Measurements from ENCODE around the gene GPR3. TPM values are rescaled to one million over a fixed set of nuclear protein-coding genes. Genes with fewer than 3 reads are reported as not detected.
A peak's percentile ranks its signal among the peaks of the same experiment; 100 is the strongest.

The GPR3 gene, protein sequence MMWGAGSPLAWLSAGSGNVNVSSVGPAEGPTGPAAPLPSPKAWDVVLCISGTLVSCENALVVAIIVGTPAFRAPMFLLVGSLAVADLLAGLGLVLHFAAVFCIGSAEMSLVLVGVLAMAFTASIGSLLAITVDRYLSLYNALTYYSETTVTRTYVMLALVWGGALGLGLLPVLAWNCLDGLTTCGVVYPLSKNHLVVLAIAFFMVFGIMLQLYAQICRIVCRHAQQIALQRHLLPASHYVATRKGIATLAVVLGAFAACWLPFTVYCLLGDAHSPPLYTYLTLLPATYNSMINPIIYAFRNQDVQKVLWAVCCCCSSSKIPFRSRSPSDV
- polyA plus RNA-seq (ENCODE audit: insufficient read depth in 1 of 5, insufficient read length in 5 of 5, low replicate concordance in 1 of 5), result 1 to 10 TPM in 3 of 5 donors, under 1 TPM in 2; 0.59 to 1.7 (median 1.1) TPM
- long read RNA-seq, donor 1, result 0 reads
- long read RNA-seq, donor 2, partial matches to known transcripts, result 0 of 1 reads
- long read RNA-seq, donor 2, other reads (novel, unspliced or antisense), result 0 of 1 reads
- long read RNA-seq, donor 3, result 0 reads
- long read RNA-seq, donor 4, partial matches to known transcripts, result 177 of 177 reads
- long read RNA-seq, donor 4, other reads (novel, unspliced or antisense), result 0 of 177 reads
- long read RNA-seq, donor 5, result 0 reads
- long read RNA-seq, donor 6, result 0 reads
- long read RNA-seq, donor 7, partial matches to known transcripts, result 0 of 3 reads
- long read RNA-seq, donor 7, other reads (novel, unspliced or antisense), result 0 of 3 reads
- long read RNA-seq, donor 8, result 0 reads

DNA sequence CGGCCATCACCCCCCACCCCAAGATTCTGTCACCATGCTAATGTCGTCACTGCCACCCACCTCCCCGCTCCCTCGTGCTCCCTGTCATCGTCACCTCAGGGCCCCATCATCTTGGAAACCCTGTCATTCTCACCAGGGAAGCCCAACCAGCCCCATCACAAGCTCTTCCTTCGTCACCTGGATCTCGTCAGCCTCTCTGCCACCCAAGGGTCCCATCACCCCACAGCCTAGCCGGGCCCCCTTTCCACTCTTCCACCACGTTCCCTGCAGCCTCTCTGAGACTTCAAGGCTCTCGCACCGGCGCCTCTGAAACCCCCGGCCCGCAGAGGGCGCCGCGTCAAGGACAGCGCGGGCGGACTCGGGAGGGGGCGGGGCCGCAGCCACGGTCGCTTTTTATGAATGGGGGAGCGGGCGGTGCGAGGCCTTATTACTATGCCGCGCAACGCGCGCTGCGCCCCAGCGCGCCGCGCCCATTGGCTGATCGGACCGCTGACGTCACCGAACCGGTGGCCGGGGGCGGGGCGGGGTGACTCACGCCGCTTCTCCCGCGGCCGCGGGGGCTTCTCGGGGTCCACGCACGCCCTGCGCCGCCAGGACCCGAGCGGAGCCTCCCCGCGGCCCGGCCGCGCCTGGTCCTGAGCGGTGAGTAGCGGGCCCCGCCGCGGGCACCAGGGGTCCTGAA, at the start of gene GPR3:
Gene GPR3, plus strand, starts transcription at position 527 of the 682 bp plus-strand sequence. CDS start 1,177 bp downstream, outside the sequence.
- peak; percentile 78 to 81 for DNase-seq

GRCh38 chr1:27342778-27343638, 49.4 kb upstream of the GPR3 start:
- no peak for DNase-seq

- no peak for DNase-seq
Observed at GRCh38 chr1:27343639-27344025, 48.8 kb upstream of the GPR3 start.

GRCh38 chr1:27345272-27345671, 47.1 kb upstream of the GPR3 start:
- DNase-seq, result no peak

- no peak for DNase-seq
Observed at GRCh38 chr1:27346357-27346756, 46.1 kb upstream of the GPR3 start.

DNA sequence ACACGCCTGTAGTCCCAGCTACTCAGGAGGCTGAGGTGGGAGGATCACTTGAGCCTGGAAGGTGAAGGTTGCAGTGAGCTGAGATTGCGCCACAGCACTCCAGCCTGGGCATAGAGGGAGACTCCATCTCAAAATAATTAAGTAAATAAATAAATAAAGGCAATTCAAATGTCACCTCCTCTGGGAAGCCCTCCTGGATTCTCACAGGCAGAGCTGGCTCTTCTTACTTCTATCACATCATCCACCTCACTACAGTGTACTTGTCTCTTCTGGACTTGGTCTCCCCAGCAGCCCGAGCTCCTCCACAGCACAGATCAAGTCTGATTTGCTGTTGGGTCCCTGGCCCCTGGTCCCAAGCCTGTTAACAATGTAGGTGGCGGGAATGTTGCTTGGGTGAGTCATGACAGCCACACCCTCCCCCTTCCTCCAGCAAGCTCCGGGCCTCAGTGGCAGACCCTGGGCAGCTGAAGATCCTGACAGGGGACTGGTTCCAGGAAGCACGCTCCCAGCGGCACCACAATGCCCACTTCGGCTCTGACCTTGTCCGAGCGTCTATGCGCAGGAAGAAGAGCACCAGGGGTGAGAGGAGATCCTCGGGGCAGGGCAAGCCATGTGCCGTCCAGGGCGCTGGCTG, 45.3 kb upstream of the GPR3 start:
- DNase-seq, result no peak

- no peak for DNase-seq
Observed at GRCh38 chr1:27348861-27349783, 43.3 kb upstream of the GPR3 start.

DNA sequence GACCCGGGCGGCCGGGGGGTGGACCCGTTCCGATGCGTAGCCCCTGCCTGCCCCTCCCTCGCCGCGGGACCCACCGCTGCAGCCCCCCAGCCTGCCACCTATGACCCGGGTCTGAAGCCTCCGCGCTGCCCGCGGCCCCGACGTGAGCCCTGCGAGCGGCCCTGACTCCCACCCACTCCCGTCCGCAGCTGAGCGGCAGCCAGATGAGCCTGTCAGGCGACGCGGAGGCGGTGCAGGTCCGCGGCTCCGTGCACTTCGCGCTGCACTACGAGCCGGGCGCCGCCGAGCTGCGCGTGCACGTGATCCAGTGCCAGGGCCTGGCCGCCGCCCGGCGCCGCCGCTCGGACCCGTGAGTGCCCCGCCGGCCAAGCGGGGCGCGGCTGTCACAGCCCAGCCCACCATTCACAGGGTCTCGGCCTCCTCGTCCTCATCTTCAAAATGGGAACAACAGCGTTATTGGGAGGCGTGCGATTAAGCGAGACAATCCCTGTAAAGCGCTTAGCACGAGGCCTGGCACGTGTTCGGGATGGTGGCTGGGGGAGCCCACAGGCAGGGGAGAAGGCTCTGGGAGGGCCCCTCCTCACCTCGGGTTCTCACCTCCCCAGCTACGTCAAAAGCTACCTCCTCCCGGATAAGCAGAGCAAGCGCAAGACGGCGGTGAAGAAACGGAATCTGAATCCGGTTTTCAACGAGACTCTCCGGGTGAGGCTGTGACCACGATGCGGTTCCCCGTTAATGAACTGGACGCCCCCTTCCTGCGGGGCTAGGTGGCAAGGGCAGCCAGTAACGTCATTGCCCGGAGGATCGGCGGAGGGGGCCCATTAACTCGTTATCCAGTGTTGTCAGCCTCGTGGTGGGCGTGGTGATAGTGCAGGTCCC, 42.4 kb upstream of the GPR3 start:
- peak in 1 of 2 donors; percentile 52 for DNase-seq

- DNase-seq, result no peak
Observed at GRCh38 chr1:27350663-27351540, 41.5 kb upstream of the GPR3 start.

DNA sequence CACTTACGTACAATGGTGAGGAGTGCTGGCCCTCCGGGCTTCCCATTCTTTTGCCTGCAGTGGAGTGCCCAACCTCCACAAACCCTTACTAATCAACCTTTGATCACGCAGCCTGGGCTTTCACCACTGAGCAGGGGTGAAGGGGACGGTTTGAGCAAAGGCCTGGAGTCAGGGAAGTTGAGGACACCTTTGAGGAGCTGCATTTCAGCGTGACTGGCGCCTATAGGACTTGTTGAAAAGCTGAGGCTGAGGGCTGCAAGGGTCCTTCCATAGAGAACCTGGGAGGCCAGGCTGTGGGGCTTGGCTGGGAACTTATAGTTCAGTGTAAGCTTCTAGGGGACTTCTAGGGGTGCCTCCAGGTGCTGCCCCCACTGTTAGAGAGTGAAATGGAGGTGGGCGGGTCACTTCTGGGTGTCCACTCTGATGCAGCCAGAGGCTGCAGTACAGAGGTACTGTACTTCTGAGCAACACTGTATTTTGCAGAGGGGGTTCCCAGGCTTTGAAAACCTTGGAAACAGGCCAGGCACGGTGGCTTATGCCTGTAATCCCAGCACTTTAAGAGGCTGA, 40.8 kb upstream of the GPR3 start:
- DNase-seq, result no peak

- no peak for DNase-seq
Observed at GRCh38 chr1:27353166-27353565, 39.3 kb upstream of the GPR3 start.

DNA sequence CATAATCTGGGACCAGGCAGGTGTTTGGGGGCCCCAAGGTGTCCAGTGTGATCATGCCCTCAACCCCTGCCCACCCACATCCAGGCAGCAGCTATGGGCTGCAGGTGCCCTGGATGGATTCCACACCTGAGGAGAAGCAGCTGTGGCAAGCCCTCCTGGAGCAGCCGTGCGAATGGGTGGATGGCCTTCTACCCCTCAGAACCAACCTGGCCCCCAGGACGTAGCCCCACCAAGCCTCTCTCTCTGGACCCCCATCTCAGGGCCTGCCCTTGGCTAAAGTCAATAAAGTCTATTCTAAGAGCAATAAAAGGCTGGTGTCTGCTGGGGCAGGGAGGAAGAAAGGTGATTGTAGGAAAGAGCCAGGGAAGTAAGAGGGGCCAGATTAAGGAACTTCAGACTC, 38.8 kb upstream of the GPR3 start:
- no peak for DNase-seq

GRCh38 chr1:27355683-27356082, 36.7 kb upstream of the GPR3 start:
- DNase-seq, result no peak

DNA sequence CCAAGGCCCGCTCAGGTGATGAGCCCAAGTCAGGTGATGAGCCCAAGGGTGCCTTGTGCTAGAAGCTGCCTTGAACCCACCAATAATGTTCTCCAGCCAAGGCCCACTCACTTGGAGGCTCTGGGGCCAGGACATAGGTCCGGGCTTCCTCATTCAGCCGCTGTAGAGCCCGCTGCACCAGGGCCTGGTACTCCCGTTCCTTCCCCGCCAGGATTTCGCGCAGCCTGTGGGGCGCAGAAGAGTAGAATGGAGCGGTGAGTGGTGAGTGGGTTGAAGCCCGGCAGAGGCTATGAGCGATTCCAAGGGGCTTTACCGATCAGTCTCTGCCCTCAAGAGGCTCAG, 36.2 kb upstream of the GPR3 start:
- DNase-seq, result no peak

DNA sequence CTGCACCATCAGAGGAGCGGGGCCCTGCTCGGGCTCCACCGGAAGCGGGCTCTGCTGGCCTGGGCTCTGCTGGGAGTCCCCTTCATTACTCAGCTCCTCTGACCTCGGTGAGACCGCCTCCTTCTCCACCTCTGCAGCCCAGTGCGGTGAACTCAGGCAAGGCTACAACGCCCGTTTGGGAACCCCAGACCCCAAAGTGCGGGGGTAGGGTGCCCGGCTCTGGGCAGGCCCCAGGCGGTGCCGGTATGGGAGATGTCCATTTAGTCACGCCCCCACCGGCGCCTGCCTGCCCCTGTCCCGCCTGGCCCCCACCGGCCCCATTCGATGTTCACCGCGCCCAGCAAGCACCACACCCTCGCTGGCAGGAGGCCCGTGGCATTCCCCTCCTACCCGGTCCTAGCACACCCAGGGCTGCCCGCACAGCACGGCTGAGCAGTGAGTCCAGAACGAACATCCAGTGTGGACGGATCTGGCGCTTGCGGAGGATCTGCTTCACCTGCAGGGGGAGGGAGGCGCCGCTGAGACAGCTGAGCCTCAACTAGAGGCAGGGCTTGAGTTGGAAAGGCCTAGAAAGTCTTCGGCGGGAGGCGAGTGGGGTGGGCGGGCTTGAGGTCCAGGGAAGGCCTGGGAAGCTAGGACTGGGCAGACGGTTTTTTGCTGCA, 35.7 kb upstream of the GPR3 start:
- DNase-seq, result no peak

DNA sequence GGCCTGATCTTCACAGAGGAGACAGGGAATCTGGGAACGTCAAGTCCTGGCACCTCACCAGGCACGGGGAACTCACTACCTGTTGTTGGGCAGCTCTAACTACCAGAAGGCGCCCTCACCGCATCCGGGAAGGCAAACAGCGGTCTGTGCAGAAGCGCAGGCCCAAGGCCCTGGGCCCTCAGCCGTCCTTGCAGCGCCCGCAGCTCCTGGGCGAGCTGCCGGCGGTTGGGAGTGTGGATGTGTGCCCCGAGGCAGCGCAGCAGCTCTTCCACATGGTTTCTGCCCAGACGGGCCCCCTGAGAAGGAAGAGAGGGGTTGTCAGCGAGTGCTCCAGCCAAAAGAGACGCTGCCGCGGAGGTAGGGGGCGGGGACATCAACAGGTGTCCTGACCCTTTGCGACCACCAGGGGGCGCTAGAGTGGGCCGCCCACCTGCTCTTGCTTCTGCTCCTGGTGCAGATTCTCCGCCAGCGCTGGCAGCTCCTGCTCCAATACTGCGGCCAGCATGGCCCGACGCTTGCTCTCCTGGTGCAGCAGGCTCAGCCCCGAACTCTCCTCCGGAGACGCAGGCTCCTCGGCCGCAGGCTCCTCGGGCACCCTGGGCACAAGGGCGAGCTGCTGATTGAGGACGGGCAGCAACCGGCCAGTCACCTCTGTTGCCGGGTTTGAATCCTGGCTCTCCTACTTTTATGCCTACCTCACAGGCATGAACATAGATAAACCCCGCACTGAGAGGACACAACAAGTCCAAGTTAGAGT, 35.0 kb upstream of the GPR3 start:
- peak in 1 of 2 donors; percentile 53 for DNase-seq
